Gastrocnemius medialis (tissue), 4 donors: Measurements from ENCODE around the gene SETD1A. TPM values are rescaled to one million over a fixed set of nuclear protein-coding genes. Genes with fewer than 3 reads are reported as not detected.

Experiments used
- ATAC-seq, 2 donors: fragments of 150-250 bp; one replicate each; pipeline ENCODE4 v1.9.1; 2016
- DNase-seq, 2 donors: peaks; one replicate each; pipeline ENCODE4 v3.0.0-alpha.2; 2019
- H3K27ac ChIP-seq, 4 donors: fragments of 200-600 bp; sonication (generic); 1 replicate in 1 of 4; 2 replicates in 3 of 4; pipeline ENCODE4 v1.5.1; 2016 to 2018; ENCODE audit warnings: mild to moderate bottlenecking in 2 of 4, moderate library complexity in 1 of 4
- H3K27me3 ChIP-seq, 3 donors: fragments of 200-600 bp; sonication (generic) in 2 of 3; 1 replicate in 1 of 3; 2 replicates in 2 of 3; pipeline versions ENCODE4 v1.5.1 to v1.6.0; 2016 to 2019; ENCODE audit warnings: mild to moderate bottlenecking in 1 of 3, moderate library complexity in 1 of 3
- H3K36me3 ChIP-seq, 2 donors: fragments of 200-600 bp; sonication (generic) in 1 of 2; one replicate each; pipeline ENCODE4 v1.5.1; 2017 to 2018
- H3K4me1 ChIP-seq, 2 donors: fragments of 200-600 bp; sonication (generic) in 1 of 2; one replicate each; pipeline ENCODE4 v1.5.1; 2016 to 2017; ENCODE audit warnings: mild to moderate bottlenecking in 2 of 2
- H3K4me3 ChIP-seq, 4 donors: fragments of 200-600 bp; sonication (generic) in 3 of 4; 1 replicate in 1 of 4; 2 replicates in 3 of 4; pipeline ENCODE4 v1.5.1; 2016 to 2019; ENCODE audit warnings: mild to moderate bottlenecking in 2 of 4
- H3K9me3 ChIP-seq, 3 donors: fragments of 200-600 bp; sonication (generic) in 2 of 3; 1 replicate in 1 of 3; 2 replicates in 2 of 3; pipeline ENCODE4 v1.5.1; 2016 to 2019
- CTCF ChIP-seq, 5 experiments: fragments of 450-650 bp in 3 of 5; fragments of 200-600 bp in 2 of 5; sonication (generic) in 2 of 5; IDR thresholded peaks in 4 of 5; conservative IDR thresholded peaks in 1 of 5; 1 replicate in 4 of 5; 2 replicates in 1 of 5; pipeline ENCODE4 v1.5.1; 2016 to 2019; ENCODE audit warnings: antibody characterized with exemption in 5 of 5, mild to moderate bottlenecking in 3 of 5, moderate library complexity in 3 of 5
- POLR2A ChIP-seq, 2 donors: fragments of 450-650 bp; IDR thresholded peaks; one replicate each; pipeline ENCODE4 v1.6.1; 2017; ENCODE audit warnings: antibody characterized with exemption in 2 of 2, mild to moderate bottlenecking in 2 of 2, moderate library complexity in 2 of 2
- in situ Hi-C, 4 donors: fragments of 200-750 bp; cut with MboI; loops; one replicate each; pipeline versions ENCODE4 v1.15.0 to v1.8.0; 2017; ENCODE audit warnings: low sequenced_read_pairs in 4 of 4
- intact Hi-C: fragments of 100-400 bp; cut with DNase I; formaldehyde crosslinking; loops from one replicate; pipeline ENCODE4 v1.15.1; 2023; ENCODE audit warnings: low total_unique reads
- total RNA-seq, 4 donors: library from RNA; depleted of rRNA; stranded (reverse); fragments of >200 nt; gene quantifications; one replicate each; pipeline versions ENCODE4 v1.1.0 to v1.2.3, GENCODE V29; 2016

SETD1A gene
- total RNA-seq, 4 donors from 2014 or later = 3.8 to 15.4 (median 9.8) TPM

- ATAC-seq = no peak
- in situ Hi-C loops (loop anchor here in 1 of 4 donors (25.0 kb wide), 1 partner anchor 473 kb away; the partner anchor contains the start of genes COX6A2 and ZNF843), intact Hi-C loops (no loop called here)
- Histone ChIP-seq H3K27ac (no peak overlapping the region), H3K27me3 (no peaks in the 10 kb centered on the region), H3K4me1 (no peaks in the 10 kb centered on the region), H3K9me3 (no peaks in the 10 kb centered on the region), H3K36me3 (peaks cover 15 to 99% of the 10 kb centered on the region in 2 donors), H3K4me3 (no peak overlapping the region)
- no peak for TF ChIP-seq POLR2A (IDR thresholded peaks at IDR 0.05)
- TF ChIP-seq CTCF (IDR thresholded peaks at IDR 0.05 in 4 of 5, conservative IDR thresholded peaks at IDR 0.05 in 1 of 5) = no peak
- no peak for DNase-seq
These were observed 7.1 kb downstream of the SETD1A start for GRCh38 chr16:30964574-30965226.

- no peak for ATAC-seq
- no peak overlapping the region for H3K27ac ChIP-seq
- H3K4me3 ChIP-seq = no peak overlapping the region
- H3K9me3 ChIP-seq = no peaks in the 10 kb centered on the region
- no peaks in the 10 kb centered on the region for H3K27me3 ChIP-seq
- in situ Hi-C loops (loop anchor here in 1 of 4 donors (25.0 kb wide), 1 partner anchor 472 kb away; the partner anchor contains the start of genes COX6A2 and ZNF843), intact Hi-C loops (no loop called here)
- TF ChIP-seq POLR2A (IDR thresholded peaks at IDR 0.05) = no peak
- TF ChIP-seq CTCF (IDR thresholded peaks at IDR 0.05 in 4 of 5, conservative IDR thresholded peaks at IDR 0.05 in 1 of 5) = no peak
- H3K36me3 ChIP-seq = peaks cover 15 to 99% of the 10 kb centered on the region in 2 donors
- H3K4me1 ChIP-seq = no peaks in the 10 kb centered on the region
- DNase-seq = no peak
These were observed 7.9 kb downstream of the SETD1A start for GRCh38 chr16:30965436-30965835.

GRCh38 chr16:30966033-30966619 is 8.6 kb downstream of the SETD1A start:
- intact Hi-C loops (no loop called here), in situ Hi-C loops (loop anchor here in 1 of 4 donors (25.0 kb wide), 1 partner anchor 471 kb away; the partner anchor contains the start of genes COX6A2 and ZNF843)
- Histone ChIP-seq H3K27ac (no peak overlapping the region), H3K36me3 (peaks cover 15 to 100% of the 10 kb centered on the region in 2 donors), H3K9me3 (no peaks in the 10 kb centered on the region), H3K4me3 (no peak overlapping the region), H3K27me3 (no peaks in the 10 kb centered on the region), H3K4me1 (no peaks in the 10 kb centered on the region)
- DNase-seq (no peak), ATAC-seq (no peak)
- TF ChIP-seq CTCF (IDR thresholded peaks at IDR 0.05 in 4 of 5, conservative IDR thresholded peaks at IDR 0.05 in 1 of 5) (no peak), POLR2A (IDR thresholded peaks at IDR 0.05) (no peak)

- no peak overlapping the region for H3K27ac ChIP-seq
- no peaks in the 10 kb centered on the region for H3K27me3 ChIP-seq
- no peaks in the 10 kb centered on the region for H3K9me3 ChIP-seq
- no peak overlapping the region for H3K4me3 ChIP-seq
- TF ChIP-seq POLR2A (IDR thresholded peaks at IDR 0.05) = no peak
- TF ChIP-seq CTCF (IDR thresholded peaks at IDR 0.05 in 4 of 5, conservative IDR thresholded peaks at IDR 0.05 in 1 of 5) = no peak
- H3K36me3 ChIP-seq = peaks cover 9 to 100% of the 10 kb centered on the region in 2 donors
- intact Hi-C loops (no loop called here), in situ Hi-C loops (loop anchor here in 1 of 4 donors (25.0 kb wide), 1 partner anchor 470 kb away; the partner anchor contains the start of genes COX6A2 and ZNF843)
- no peaks in the 10 kb centered on the region for H3K4me1 ChIP-seq
- DNase-seq (no peak), ATAC-seq (no peak)
These were observed 10.2 kb downstream of the SETD1A start for GRCh38 chr16:30967795-30968194.
